OCI-LY7 (cell line): Measurements from ENCODE around the gene IL17REL. TPM values are rescaled to one million over a fixed set of nuclear protein-coding genes. Genes with fewer than 3 reads are reported as not detected.

Source experiments
- BruUV-seq: library from RNA; stranded (reverse); fragments of 400-500 nt; replicated peaks from 2 replicates; lab custom pipeline; 2021; lab: Mats Ljungman, UMichigan
- CTCF ChIA-PET: fragments of 300-600 bp; sonication (Branson Sonifier 250); formaldehyde crosslinking; loops from one replicate; lab custom pipeline; 2022; ENCODE audit warnings: antibody characterized with exemption; ENCODE audit not compliant: unreplicated experiment; lab: Charles Lee
- POLR2A ChIA-PET: fragments of 300-600 bp; sonication (Branson Sonifier 250); formaldehyde crosslinking; loops from one replicate; lab custom pipeline; 2022; ENCODE audit warnings: antibody characterized with exemption; lab: Charles Lee
- DNase-seq: peaks from one replicate; pipeline ENCODE4 v3.0.0-alpha.2; 2015; ENCODE audit warnings: low spot score
- H2AFZ ChIP-seq: fragments of 200-600 bp; sonication (generic), shearing (Covaris generic); 2 replicates; pipeline ENCODE4 v1.6.1; 2014; ENCODE audit warnings: mild to moderate bottlenecking, antibody characterized with exemption, low read length, moderate library complexity
- H3K27ac ChIP-seq: fragments of 200-600 bp; sonication (generic); 2 replicates; pipeline ENCODE4 v1.5.1; 2014; ENCODE audit warnings: mixed run types, low read depth, mild to moderate bottlenecking, moderate library complexity, low read length, inconsistent platforms; ENCODE audit not compliant: poor library complexity, severe bottlenecking
- H3K36me3 ChIP-seq: fragments of 200-600 bp; sonication (generic); 2 replicates; pipeline ENCODE4 v1.6.1; 2014; ENCODE audit warnings: mild to moderate bottlenecking, antibody characterized with exemption, low read length, moderate library complexity, mixed read lengths; ENCODE audit not compliant: insufficient read depth
- H3K4me1 ChIP-seq: fragments of 200-600 bp; sonication (generic); 2 replicates; pipeline ENCODE4 v1.5.1; 2014; ENCODE audit warnings: mild to moderate bottlenecking, low read length; ENCODE audit not compliant: insufficient read depth, poor library complexity, severe bottlenecking
- H3K4me2 ChIP-seq: fragments of 200-600 bp; sonication (generic); 2 replicates; pipeline ENCODE4 v1.6.1; 2014; ENCODE audit warnings: mild to moderate bottlenecking, low read length
- H3K4me3 ChIP-seq: fragments of 200-600 bp; sonication (generic); 2 replicates; pipeline ENCODE4 v1.5.1; 2014; ENCODE audit warnings: mild to moderate bottlenecking, low read depth, low read length; ENCODE audit not compliant: poor library complexity, severe bottlenecking
- H3K79me2 ChIP-seq: fragments of 200-600 bp; sonication (generic); 2 replicates; pipeline ENCODE4 v1.6.1; 2016; ENCODE audit warnings: low read depth, mild to moderate bottlenecking, low read length, moderate library complexity, mixed read lengths; ENCODE audit not compliant: insufficient read depth
- H3K9me2 ChIP-seq: fragments of 200-600 bp; sonication (generic); 2 replicates; pipeline ENCODE4 v1.6.1; 2016; ENCODE audit warnings: mild to moderate bottlenecking, low read length, mixed read lengths; ENCODE audit not compliant: insufficient read depth
- H3K9me3 ChIP-seq: fragments of 200-600 bp; sonication (generic); 2 replicates; pipeline ENCODE4 v1.6.1; 2014; ENCODE audit warnings: mild to moderate bottlenecking, mixed run types, low read length, mixed read lengths
- H4K20me1 ChIP-seq: fragments of 200-600 bp; sonication (generic); 2 replicates; pipeline ENCODE4 v1.6.1; 2014; ENCODE audit warnings: mild to moderate bottlenecking, antibody characterized with exemption, low read length, moderate library complexity, mixed read lengths; ENCODE audit not compliant: insufficient read depth
- EZH2phosphoT487 ChIP-seq: fragments of 200-600 bp; sonication (generic); IDR thresholded peaks from 2 replicates; pipeline ENCODE4 v1.6.1; 2018; ENCODE audit warnings: low read depth, borderline replicate concordance, mild to moderate bottlenecking, mixed run types, antibody characterized with exemption, low read length, moderate library complexity, mixed read lengths
- intact Hi-C: fragments of 100-400 bp; cut with micrococcal nuclease; formaldehyde crosslinking; loops from one replicate; pipeline ENCODE4 v1.10.0; 2022; ENCODE audit not compliant: unreplicated experiment
- total RNA-seq, 2 experiments: library from RNA; depleted of rRNA in 1 of 2; stranded (reverse); fragments of >200 nt in 1 of 2; shearing (Covaris generic) in 1 of 2; gene quantifications; 2 replicates each; pipeline ENCODE4 v1.2.3, GENCODE V29; 2014 to 2022
- TF ChIP-seq, protein P1 (sequence below): fragments of 200-600 bp; sonication (generic); conservative IDR thresholded peaks from 2 replicates; pipeline ENCODE4 v1.5.1; 2014; ENCODE audit warnings: mild to moderate bottlenecking, antibody characterized with exemption, low read length, moderate library complexity, mixed read lengths

The IL17REL gene
- total RNA-seq, 2 experiments from 2014 or later: 0.03 TPM; not detected in 1

GRCh38 chr22:49976439-49977175, 36.0 kb downstream of the IL17REL start:
- Histone ChIP-seq H2AFZ (peak overlapping the region; percentile 45; the same call in 1 of the 2 replicates), H3K4me1 (peaks cover 19% of the 10 kb centered on the region), H3K27ac (peak overlapping the region; percentile 19), H3K4me3 (peak overlapping the region; percentile 4), H4K20me1 (no peaks in the 10 kb centered on the region), H3K9me3 (no peaks in the 10 kb centered on the region; the same call in 1 of the 2 replicates), H3K79me2 (no peaks in the 10 kb centered on the region), H3K36me3 (no peaks in the 10 kb centered on the region), H3K4me2 (peak overlapping the region; percentile 56), H3K9me2 (no peaks in the 10 kb centered on the region)
- TF ChIP-seq, protein P1, sequence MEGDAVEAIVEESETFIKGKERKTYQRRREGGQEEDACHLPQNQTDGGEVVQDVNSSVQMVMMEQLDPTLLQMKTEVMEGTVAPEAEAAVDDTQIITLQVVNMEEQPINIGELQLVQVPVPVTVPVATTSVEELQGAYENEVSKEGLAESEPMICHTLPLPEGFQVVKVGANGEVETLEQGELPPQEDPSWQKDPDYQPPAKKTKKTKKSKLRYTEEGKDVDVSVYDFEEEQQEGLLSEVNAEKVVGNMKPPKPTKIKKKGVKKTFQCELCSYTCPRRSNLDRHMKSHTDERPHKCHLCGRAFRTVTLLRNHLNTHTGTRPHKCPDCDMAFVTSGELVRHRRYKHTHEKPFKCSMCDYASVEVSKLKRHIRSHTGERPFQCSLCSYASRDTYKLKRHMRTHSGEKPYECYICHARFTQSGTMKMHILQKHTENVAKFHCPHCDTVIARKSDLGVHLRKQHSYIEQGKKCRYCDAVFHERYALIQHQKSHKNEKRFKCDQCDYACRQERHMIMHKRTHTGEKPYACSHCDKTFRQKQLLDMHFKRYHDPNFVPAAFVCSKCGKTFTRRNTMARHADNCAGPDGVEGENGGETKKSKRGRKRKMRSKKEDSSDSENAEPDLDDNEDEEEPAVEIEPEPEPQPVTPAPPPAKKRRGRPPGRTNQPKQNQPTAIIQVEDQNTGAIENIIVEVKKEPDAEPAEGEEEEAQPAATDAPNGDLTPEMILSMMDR: no peak
- no peak for TF ChIP-seq EZH2phosphoT487
- BruUV-seq: no TSS peak
- ChIA-PET CTCF (no interaction called here), POLR2A (interaction anchor here (0.6 to 0.7 kb wide), 2 partner anchors 99 to 1119 kb away, joined by 3 to 5 read pairs; no protein-coding TSS in a partner anchor)
- intact Hi-C loops: loop anchor here (2.0 to 5.0 kb wide), 2 partner anchors 46 to 56 kb away; no protein-coding TSS in a partner anchor
- DNase-seq: peak; percentile 44

DNA sequence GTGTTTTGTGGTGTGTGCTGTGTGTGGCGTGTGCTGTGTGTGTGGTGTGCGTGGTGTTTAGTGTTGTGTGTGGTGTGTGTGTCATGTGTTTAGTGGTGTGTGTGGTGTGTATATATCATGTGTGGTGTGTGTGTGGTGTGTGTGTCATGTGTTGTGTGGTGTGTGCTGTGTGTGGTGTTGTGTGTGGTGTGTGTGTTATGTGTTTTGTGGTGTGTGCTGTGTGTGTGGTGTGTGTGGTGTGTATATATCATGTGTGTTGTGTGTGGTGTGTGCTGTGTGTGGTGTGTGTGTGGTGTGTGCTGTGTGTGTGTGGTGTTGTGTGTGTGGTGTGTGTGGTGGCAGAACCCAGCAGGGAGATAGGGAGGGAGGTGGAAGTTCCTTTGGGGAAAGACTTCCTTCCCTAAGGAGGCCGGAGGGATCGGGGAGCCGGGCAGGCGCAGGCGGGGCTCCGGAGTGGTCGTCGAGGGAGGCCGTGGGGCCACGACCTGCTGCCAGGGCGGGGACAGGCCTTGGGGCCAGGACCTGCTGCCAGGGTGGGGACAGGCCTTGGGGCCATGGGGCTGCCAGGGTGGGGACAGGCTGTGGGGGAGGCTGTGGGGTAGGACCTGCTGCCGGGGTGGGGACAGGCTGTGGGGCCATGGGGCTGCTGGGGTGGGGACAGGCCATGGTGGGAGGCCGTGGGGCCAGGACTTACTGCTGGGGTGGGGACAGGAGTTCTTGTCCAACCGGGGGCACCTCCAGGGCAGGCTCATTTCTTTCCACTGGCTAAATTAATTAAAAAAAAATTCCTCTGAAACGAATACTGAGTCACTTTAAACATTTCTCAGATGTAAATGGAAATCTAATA, 36.8 kb downstream of the IL17REL start:
- Histone ChIP-seq H3K9me3 (no peaks in the 10 kb centered on the region; the same call in 1 of the 2 replicates), H3K9me2 (no peaks in the 10 kb centered on the region), H3K27ac (peak overlapping the region; percentile 19), H3K79me2 (no peaks in the 10 kb centered on the region), H2AFZ (peak overlapping the region; percentile 45; the same call in 1 of the 2 replicates), H3K4me2 (peak overlapping the region; percentile 56), H4K20me1 (no peaks in the 10 kb centered on the region), H3K36me3 (no peaks in the 10 kb centered on the region), H3K4me1 (peaks cover 27% of the 10 kb centered on the region), H3K4me3 (peak overlapping the region; percentile 4)
- no peak for DNase-seq
- POLR2A ChIA-PET: no interaction called here
- TF ChIP-seq, protein P1: no peak
- no peak for TF ChIP-seq EZH2phosphoT487
- CTCF ChIA-PET: no interaction called here
- no TSS peak for BruUV-seq
- intact Hi-C loops: loop anchor here (2.0 to 5.0 kb wide), 2 partner anchors 45 to 57 kb away; no protein-coding TSS in a partner anchor
